HCT116 (cell line): ENCODE data around the gene DNAJC1. TPM values are rescaled to one million over a fixed set of nuclear protein-coding genes. Genes with fewer than 3 reads are reported as not detected.

Experiments
- ATAC-seq: fragments of 200-7000 bp; cut with Tn5 transposase; 2 replicates; pipeline ENCODE4 v1.9.1; 2020; ENCODE audit warnings: mild to moderate bottlenecking, moderate library complexity
- BruUV-seq: library from RNA; stranded (reverse); fragments of 400-500 nt; replicated peaks from 2 replicates; lab custom pipeline; 2021; lab: Mats Ljungman, UMichigan
- CTCF ChIA-PET: fragments of 300-600 bp; sonication (Branson Sonifier 250); formaldehyde crosslinking; loops from one replicate; lab custom pipeline; 2021; ENCODE audit warnings: antibody characterized with exemption; lab: Charles Lee
- POLR2A ChIA-PET: fragments of 300-600, 350-600 bp; sonication (Branson Sonifier 250); formaldehyde crosslinking; loops from one replicate; lab custom pipeline; 2021; ENCODE audit warnings: antibody characterized with exemption; lab: Charles Lee
- RAD21 ChIA-PET, 2 experiments: fragments of 300-600 bp; sonication (Branson Sonifier 250); formaldehyde crosslinking; loops; one replicate each; lab custom pipeline; 2023; ENCODE audit warnings: low total read pairs in 2 of 2; ENCODE audit not compliant: uncharacterized antibody in 2 of 2, unreplicated experiment in 2 of 2, low non-redundant PET in 1 of 2; lab: Charles Lee
- DNase-seq: peaks from one replicate; pipeline ENCODE4 v3.0.0-alpha.2; 2010; ENCODE audit warnings: low read depth, low spot score
- H2AFZ ChIP-seq: fragments of 200-600 bp; shearing (Covaris generic), sonication (generic); 2 replicates; pipeline ENCODE4 v1.6.1; 2017; ENCODE audit warnings: low read depth, mixed run types, mixed read lengths, antibody characterized with exemption, low read length; ENCODE audit not compliant: poor library complexity, severe bottlenecking
- H3K27ac ChIP-seq: 2 replicates; pipeline ENCODE4 v1.5.1; 2012; ENCODE audit warnings: low read depth, low read length
- H3K27me3 ChIP-seq: fragments of 200-600 bp; sonication (generic); 2 replicates; pipeline ENCODE4 v1.6.1; 2016; ENCODE audit warnings: mixed run types, low read length, mixed read lengths; ENCODE audit not compliant: insufficient read depth
- H3K36me3 ChIP-seq, 2 experiments: fragments of 200-500 bp in 1 of 2; fragments of 200-600 bp in 1 of 2; sonication (Bioruptor generic) in 1 of 2; sonication (generic) in 1 of 2; 2 replicates each; pipeline versions ENCODE4 v1.5.1 to v1.6.1; 2014 to 2016; ENCODE audit warnings: low read length in 2 of 2, inconsistent platforms in 1 of 2, mixed read lengths in 1 of 2, mixed run types in 1 of 2; ENCODE audit not compliant: insufficient read depth in 2 of 2, control insufficient read depth in 1 of 2
- H3K4me1 ChIP-seq, 2 experiments: fragments of 200-600 bp in 1 of 2; sonication (generic) in 1 of 2; 2 replicates each; pipeline versions ENCODE4 v1.5.1 to v1.6.1; 2012 to 2017; ENCODE audit warnings: low read length in 2 of 2, inconsistent platforms in 1 of 2, mild to moderate bottlenecking in 1 of 2, mixed read lengths in 1 of 2, mixed run types in 1 of 2, moderate library complexity in 1 of 2; ENCODE audit not compliant: insufficient read depth in 2 of 2, control insufficient read depth in 1 of 2
- H3K4me2 ChIP-seq: fragments of 200-600 bp; sonication (generic); 2 replicates; pipeline ENCODE4 v1.6.1; 2017; ENCODE audit warnings: mixed run types, low read length, mixed read lengths
- H3K4me3 ChIP-seq, 2 experiments: fragments of 200-600 bp in 1 of 2; sonication (generic) in 1 of 2; replicated peaks in 1 of 2; 2 replicates each; pipeline ENCODE4 v1.5.1; 2011 to 2016; ENCODE audit warnings: low read length in 2 of 2, control low read depth in 1 of 2, low read depth in 1 of 2, mild to moderate bottlenecking in 1 of 2, mixed read lengths in 1 of 2, mixed run types in 1 of 2
- H3K79me2 ChIP-seq: fragments of 200-600 bp; sonication (generic); 2 replicates; pipeline ENCODE4 v1.6.1; 2017; ENCODE audit warnings: mild to moderate bottlenecking, mixed run types, low read length, moderate library complexity, mixed read lengths; ENCODE audit not compliant: insufficient read depth
- H3K9ac ChIP-seq: fragments of 200-600 bp; sonication (generic); 2 replicates; pipeline ENCODE4 v1.6.1; 2016; ENCODE audit warnings: low read length, mixed read lengths
- H3K9me2 ChIP-seq: fragments of 200-600 bp; sonication (generic), shearing (Covaris generic); 2 replicates; pipeline ENCODE4 v1.6.1; 2017; ENCODE audit warnings: mixed run types, mild to moderate bottlenecking, moderate library complexity; ENCODE audit not compliant: insufficient read depth
- H3K9me3 ChIP-seq, 2 experiments: fragments of 200-500 bp in 1 of 2; fragments of 200-600 bp in 1 of 2; sonication (Bioruptor generic) in 1 of 2; sonication (generic) in 1 of 2; 2 replicates each; pipeline ENCODE4 v1.6.1; 2014 to 2017; ENCODE audit warnings: low read length in 2 of 2, mixed read lengths in 2 of 2, inconsistent platforms in 1 of 2, low read depth in 1 of 2, mild to moderate bottlenecking in 1 of 2, mixed run types in 1 of 2, moderate library complexity in 1 of 2; ENCODE audit not compliant: control insufficient read depth in 1 of 2, insufficient read depth in 1 of 2
- H4K20me1 ChIP-seq: fragments of 200-600 bp; sonication (generic), shearing (Covaris generic); 2 replicates; pipeline ENCODE4 v1.6.1; 2017; ENCODE audit warnings: mixed run types, mild to moderate bottlenecking, moderate library complexity; ENCODE audit not compliant: insufficient read depth
- CBX3 ChIP-seq: IDR thresholded peaks from 2 replicates; pipeline ENCODE4 v1.6.1; 2012; ENCODE audit warnings: low read depth
- CEBPB ChIP-seq: IDR thresholded peaks from 2 replicates; pipeline ENCODE4 v1.6.1; 2012; ENCODE audit warnings: low read depth
- EGR1 ChIP-seq: IDR thresholded peaks from 2 replicates; pipeline ENCODE4 v1.6.1; 2012; ENCODE audit warnings: low read depth
- ELF1 ChIP-seq: IDR thresholded peaks from 2 replicates; pipeline ENCODE4 v1.6.1; 2012; ENCODE audit warnings: low read depth, borderline replicate concordance
- JUND ChIP-seq: IDR thresholded peaks from 2 replicates; pipeline ENCODE4 v1.6.1; 2012
- POLR2AphosphoS5 ChIP-seq: IDR thresholded peaks from 2 replicates; pipeline ENCODE4 v1.6.1; 2011; ENCODE audit warnings: mild to moderate bottlenecking, low read depth, low read length, moderate library complexity
- RAD21 ChIP-seq: IDR thresholded peaks from 2 replicates; pipeline ENCODE4 v1.6.1; 2012; ENCODE audit warnings: low read depth, mild to moderate bottlenecking
- REST ChIP-seq: IDR thresholded peaks from 2 replicates; pipeline ENCODE4 v1.6.1; 2012; ENCODE audit warnings: low read depth
- SP1 ChIP-seq: IDR thresholded peaks from 2 replicates; pipeline ENCODE4 v1.6.1; 2012; ENCODE audit warnings: low read depth
- SRF ChIP-seq: IDR thresholded peaks from 2 replicates; pipeline ENCODE4 v1.6.1; 2012; ENCODE audit warnings: low read depth
- ZBTB33 ChIP-seq: IDR thresholded peaks from 2 replicates; pipeline ENCODE4 v1.6.1; 2011; ENCODE audit warnings: mild to moderate bottlenecking, low read length, moderate library complexity; ENCODE audit not compliant: insufficient replicate concordance; ENCODE audit errors: extremely low read depth
- ZNF274 ChIP-seq: fragments of 200-500 bp; sonication (Bioruptor generic); IDR thresholded peaks from 2 replicates; pipeline ENCODE4 v1.6.1; 2014; ENCODE audit warnings: mild to moderate bottlenecking, low read depth, low read length, inconsistent platforms
- intact Hi-C: fragments of 100-400 bp; cut with micrococcal nuclease; formaldehyde crosslinking; loops from 2 replicates; pipeline ENCODE4 v1.10.0; 2022
- total RNA-seq: library from RNA; stranded (reverse); gene quantifications from one replicate; pipeline ENCODE4 v1.2.1, GENCODE V29; 2021; ENCODE audit not compliant: unreplicated experiment

DNAJC1 gene
- total RNA-seq, 1 experiment from 2014 or later: 17.9 TPM

- ChIA-PET POLR2A (no interaction called here), CTCF (no interaction called here), RAD21 (no interaction called here)
- Histone ChIP-seq H3K27ac (no peak overlapping the region), H3K79me2 (peaks cover 28% of the 10 kb centered on the region; the same call in 1 of the 2 replicates), H3K4me3 (no peak overlapping the region), H3K36me3 (no peaks in the 10 kb centered on the region), H2AFZ (no peak overlapping the region), H3K9me2 (no peaks in the 10 kb centered on the region; the same call in 1 of the 2 replicates), H3K9ac (no peak overlapping the region), H3K9me3 (no peaks in the 10 kb centered on the region), H3K4me1 (peaks cover 0 to 8% of the 10 kb centered on the region in 2 experiments; a peak in 2 of 4 replicates), H3K4me2 (no peak overlapping the region), H3K27me3 (no peaks in the 10 kb centered on the region), H4K20me1 (no peaks in the 10 kb centered on the region)
- ATAC-seq: no peak
- intact Hi-C loops: no loop called here
- BruUV-seq: no TSS peak
- no peak for TF ChIP-seq CEBPB
- TF ChIP-seq ZNF274: no peak
- no peak for TF ChIP-seq SP1
- no peak for TF ChIP-seq ELF1
- TF ChIP-seq POLR2AphosphoS5: no peak
- no peak for DNase-seq
Measured at GRCh38 chr10:21975378-21975990, 28.0 kb downstream of the DNAJC1 start.

GRCh38 chr10:21972584-21972983, 30.9 kb downstream of the DNAJC1 start:
- ChIA-PET CTCF (no interaction called here), POLR2A (no interaction called here), RAD21 (no interaction called here)
- no peaks in the 10 kb centered on the region for H3K36me3 ChIP-seq
- BruUV-seq: no TSS peak
- no peak overlapping the region for H3K9ac ChIP-seq
- no peaks in the 10 kb centered on the region; the same call in 1 of the 2 replicates for H3K9me2 ChIP-seq
- intact Hi-C loops: no loop called here
- no peak overlapping the region for H3K27ac ChIP-seq
- H4K20me1 ChIP-seq: no peaks in the 10 kb centered on the region
- no peak overlapping the region for H3K4me2 ChIP-seq
- H3K9me3 ChIP-seq: no peaks in the 10 kb centered on the region
- no peaks in the 10 kb centered on the region for H3K4me1 ChIP-seq
- ATAC-seq (no peak), DNase-seq (no peak)
- no peak overlapping the region for H2AFZ ChIP-seq
- H3K27me3 ChIP-seq: no peaks in the 10 kb centered on the region
- TF ChIP-seq EGR1 (no peak), SP1 (no peak), JUND (no peak), ZBTB33 (no peak), CBX3 (no peak), REST (no peak), CEBPB (no peak), SRF (no peak), ELF1 (no peak), RAD21 (no peak), POLR2AphosphoS5 (no peak)
- TF ChIP-seq, all 23 proteins: peak for 0
- H3K4me3 ChIP-seq: no peak overlapping the region
- peaks cover 19% of the 10 kb centered on the region; the same call in 1 of the 2 replicates for H3K79me2 ChIP-seq
